GM12874 (cell line): ENCODE measurements around the gene ADH1C.

ENCODE experiments used
- TF ChIP-seq, protein P1 (sequence below): IDR thresholded peaks from 2 replicates; pipeline ENCODE4 v1.5.1; 2011; ENCODE audit warnings: low read depth, mild to moderate bottlenecking, control low read depth, low read length, moderate library complexity; ENCODE audit not compliant: insufficient read depth

ADH1C gene

DNA sequence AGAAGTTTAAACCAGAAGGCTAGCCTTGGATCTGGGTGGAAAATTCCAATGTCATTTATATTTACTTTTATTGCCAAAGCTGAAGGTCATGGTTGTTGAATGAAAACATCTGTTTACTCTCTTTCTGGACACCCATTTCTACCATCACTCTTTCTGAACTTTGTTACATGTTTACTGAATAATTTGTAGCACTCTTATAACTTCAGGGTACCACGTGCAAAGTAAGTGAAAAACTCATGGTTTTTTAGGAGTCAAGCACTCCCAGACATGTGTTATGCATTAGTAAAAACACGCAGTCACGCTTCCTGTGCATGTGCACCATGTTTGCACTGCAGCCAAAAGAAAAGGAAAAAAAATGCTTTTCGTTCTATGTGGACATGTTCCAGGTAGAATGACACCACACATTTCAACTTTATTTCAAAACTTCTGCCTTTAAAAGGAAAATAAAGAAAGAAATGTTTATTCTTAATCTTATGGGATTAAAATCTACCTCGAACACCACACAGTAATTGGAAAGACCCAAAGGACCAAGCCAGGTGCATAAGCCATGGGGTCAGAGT lies 31.4 kb upstream of the ADH1C start:
- TF ChIP-seq, protein P1, sequence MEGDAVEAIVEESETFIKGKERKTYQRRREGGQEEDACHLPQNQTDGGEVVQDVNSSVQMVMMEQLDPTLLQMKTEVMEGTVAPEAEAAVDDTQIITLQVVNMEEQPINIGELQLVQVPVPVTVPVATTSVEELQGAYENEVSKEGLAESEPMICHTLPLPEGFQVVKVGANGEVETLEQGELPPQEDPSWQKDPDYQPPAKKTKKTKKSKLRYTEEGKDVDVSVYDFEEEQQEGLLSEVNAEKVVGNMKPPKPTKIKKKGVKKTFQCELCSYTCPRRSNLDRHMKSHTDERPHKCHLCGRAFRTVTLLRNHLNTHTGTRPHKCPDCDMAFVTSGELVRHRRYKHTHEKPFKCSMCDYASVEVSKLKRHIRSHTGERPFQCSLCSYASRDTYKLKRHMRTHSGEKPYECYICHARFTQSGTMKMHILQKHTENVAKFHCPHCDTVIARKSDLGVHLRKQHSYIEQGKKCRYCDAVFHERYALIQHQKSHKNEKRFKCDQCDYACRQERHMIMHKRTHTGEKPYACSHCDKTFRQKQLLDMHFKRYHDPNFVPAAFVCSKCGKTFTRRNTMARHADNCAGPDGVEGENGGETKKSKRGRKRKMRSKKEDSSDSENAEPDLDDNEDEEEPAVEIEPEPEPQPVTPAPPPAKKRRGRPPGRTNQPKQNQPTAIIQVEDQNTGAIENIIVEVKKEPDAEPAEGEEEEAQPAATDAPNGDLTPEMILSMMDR = no peak

DNA sequence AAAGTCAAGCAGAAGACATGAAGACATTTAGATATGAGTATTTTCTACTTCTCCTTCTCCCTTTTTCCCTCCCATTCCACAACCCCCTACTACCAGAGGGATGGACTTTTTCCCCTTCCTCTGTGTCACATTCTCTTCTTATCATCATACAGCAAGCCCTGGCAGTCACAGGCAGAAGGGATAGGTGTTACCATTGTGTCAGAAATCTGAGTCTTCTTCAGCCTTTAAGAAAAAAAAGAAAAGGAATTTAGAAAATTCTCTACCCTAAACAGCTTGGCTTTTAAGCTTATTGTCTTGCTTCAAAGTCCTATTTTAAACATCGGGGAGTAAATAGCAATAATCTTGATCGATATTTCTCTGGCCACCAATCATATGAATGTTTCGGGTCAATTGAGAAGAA lies 30.9 kb upstream of the ADH1C start:
- TF ChIP-seq, protein P1 = no peak

DNA sequence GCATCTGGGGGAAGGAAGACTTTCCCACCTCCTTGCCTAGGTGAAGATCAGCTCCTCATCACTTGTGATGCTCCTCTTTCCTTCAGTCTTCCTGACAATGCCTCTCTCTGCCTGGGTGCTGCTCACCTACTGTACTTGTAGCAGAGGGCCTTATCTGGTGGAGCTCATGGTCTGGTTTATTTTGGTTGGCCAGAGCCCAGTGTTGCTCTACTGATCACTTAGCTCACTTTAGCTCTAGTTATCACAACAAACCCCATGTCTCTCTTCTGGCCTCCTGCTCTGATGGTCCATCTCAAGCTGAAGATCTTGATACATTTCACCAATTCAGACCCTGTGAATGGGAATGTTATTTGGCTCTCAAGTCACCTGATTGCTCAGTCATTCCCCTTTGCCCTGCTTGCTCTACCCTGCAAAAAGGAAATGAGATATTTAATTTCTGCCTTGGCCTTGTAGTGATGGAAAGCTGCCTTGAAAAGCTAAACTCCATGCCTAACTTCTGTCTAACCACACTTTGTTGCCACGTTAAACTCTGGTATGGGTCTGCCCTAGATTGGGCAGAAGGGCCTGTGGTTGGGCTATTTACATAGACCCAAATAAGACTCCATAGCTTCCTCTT lies 30.3 kb upstream of the ADH1C start:
- TF ChIP-seq, protein P1 = no peak

DNA sequence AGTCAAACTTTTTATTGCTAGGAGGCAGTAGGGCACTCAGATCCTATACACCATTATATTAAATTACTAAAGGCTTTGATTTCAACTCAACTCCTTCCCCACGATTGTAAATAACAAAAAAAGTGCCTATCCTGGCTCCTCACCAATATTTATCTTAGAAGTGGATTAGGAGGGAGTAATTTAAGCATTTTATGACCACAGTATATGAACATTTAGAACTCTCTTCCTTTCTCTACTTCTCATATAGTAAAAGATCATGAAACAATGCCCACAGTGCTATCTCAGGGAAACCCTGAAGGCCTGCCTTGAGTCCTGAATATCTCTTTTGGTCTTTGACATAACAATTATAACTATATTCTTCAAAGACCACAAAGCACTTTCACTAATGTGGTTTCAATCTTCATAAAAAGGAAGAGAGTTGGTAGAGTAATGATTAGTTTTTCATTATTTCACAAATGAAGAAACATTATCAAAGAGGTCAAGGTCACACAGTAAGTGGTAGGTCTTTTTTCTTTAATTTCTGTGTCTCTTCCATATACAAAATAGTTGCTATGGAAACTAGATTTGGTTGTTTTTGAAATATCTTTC lies 29.1 kb upstream of the ADH1C start:
- TF ChIP-seq, protein P1 = no peak

DNA sequence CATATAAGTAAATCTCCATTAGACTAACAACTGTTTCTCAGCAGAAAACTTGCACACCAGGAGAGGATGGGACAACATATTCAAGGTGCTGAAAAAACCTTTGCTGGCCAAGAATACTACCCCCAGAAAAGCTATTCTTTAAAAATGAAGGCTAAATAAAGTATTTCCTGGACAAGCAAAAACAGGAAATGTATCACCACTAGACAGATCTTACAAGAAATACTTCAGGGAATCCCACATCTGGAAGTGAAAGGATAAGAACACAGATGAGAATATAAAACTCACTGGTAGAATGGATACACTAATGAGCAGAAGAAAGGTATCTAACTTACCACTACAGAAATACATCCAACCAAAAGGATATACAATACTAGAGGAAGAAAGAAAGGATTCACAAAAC lies 27.0 kb upstream of the ADH1C start:
- TF ChIP-seq, protein P1 = no peak

DNA sequence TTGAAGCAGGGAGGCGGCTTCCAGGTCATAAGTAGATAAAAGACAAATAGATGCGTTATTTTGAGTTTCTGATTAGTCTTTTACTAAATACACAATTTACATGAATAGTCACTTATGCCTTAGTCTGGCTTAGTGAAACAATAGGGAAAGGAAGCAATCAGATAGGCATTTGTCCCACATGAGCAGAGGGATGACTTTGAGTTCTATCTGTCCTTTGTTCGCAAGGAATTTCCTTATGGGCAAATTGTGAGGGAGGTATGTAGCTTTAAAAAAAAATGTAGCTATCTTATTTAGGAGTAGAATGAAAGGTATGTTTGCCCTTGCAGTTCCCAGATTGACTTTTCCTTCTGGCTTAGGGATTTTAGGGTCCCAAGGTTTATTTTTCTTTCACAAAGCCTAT lies 26.3 kb upstream of the ADH1C start:
- TF ChIP-seq, protein P1 = no peak

DNA sequence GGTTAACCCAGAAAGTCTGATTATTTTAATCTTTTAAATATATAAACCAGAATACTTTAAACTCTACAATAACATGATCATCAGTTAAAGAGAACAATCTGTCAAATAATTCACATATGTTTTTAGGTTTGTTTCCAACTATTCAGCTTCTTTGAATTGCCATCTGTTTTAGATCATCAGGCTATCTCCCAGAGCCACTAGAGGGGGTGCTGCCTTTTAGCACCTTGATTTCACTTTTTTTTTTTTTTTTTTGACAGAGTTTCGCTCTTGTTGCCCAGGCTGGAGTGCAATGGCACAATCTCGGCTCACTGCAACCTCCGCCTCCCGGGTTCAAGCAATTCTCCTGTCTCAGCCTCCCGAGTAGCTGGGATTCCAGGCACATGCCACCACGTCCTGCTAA lies 24.8 kb upstream of the ADH1C start:
- TF ChIP-seq, protein P1 = peak; percentile 22; the same call in 1 of the 2 replicates
